ENCODE measurements around the gene CCT6A.
A peak's percentile ranks its signal among the peaks of the same experiment; 100 is the strongest.
"Not testable (repeated sequence)": the region's sequence is repeated elsewhere in the genome, so short reads cannot be mapped to it uniquely, and the experiment has no call there.

The CCT6A gene

DNA sequence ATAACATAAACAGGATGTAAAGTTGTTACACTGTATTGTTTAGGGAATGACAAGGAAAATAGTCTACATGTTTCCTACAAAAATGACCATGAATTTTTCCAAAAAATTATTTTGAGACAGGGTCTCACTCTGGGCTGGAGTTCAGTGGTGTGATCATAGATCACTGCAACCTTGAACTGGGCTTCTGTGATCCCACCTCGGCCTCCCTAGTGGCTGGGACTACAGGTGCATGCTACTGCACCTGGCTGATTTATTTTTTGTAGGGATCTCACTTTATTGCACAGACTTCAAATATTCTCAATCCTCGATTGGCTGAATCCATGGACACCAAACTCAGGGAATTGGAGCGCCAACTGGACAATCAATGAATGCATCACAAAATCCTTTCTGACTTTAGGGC lies 48.1 kb downstream of the CCT6A start:
- DNase-seq (ENCODE audit: low read depth) = no peak

DNA sequence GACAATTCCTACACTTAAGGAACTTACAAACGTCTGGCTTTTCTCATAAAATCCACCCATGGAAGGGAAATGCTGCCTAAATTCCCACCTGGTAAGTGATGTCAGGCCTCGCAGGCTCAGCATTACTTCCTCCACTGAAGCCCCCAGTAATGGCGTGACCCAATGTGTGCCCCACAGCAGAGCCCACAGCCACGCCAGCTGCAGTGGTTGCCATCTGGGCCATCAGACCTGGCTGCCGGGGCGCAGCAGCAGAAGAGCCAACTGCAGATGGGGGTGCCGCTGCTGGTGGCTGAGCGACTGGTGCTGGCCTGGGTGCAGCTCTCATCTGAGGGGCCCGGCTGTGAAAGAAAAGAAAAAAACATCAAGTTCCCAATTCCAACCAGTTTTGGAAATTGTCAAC lies 52.6 kb downstream of the CCT6A start:
- DNase-seq (ENCODE audit: low read depth) = not testable (repeated sequence)

DNA sequence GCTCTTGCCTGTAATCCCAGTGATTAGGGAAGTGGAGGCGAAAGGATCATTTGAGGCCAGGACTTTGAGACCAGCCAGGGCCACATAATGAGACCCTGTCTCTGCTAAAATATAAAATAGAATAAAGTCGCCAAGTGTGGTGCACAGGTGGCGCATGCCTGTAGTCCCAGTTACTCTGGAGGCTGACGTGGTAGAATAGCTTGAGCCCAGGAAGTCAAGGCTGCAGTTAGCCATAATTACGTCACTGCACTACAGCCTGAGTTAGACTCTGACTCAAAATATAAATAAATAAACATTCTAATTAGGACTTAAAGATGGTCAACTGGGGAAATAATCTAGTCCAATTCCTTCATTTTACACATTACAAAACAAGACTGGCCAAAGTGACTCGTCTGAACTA lies 53.9 kb downstream of the CCT6A start:
- DNase-seq (ENCODE audit: low read depth) = peak; percentile 64

DNA sequence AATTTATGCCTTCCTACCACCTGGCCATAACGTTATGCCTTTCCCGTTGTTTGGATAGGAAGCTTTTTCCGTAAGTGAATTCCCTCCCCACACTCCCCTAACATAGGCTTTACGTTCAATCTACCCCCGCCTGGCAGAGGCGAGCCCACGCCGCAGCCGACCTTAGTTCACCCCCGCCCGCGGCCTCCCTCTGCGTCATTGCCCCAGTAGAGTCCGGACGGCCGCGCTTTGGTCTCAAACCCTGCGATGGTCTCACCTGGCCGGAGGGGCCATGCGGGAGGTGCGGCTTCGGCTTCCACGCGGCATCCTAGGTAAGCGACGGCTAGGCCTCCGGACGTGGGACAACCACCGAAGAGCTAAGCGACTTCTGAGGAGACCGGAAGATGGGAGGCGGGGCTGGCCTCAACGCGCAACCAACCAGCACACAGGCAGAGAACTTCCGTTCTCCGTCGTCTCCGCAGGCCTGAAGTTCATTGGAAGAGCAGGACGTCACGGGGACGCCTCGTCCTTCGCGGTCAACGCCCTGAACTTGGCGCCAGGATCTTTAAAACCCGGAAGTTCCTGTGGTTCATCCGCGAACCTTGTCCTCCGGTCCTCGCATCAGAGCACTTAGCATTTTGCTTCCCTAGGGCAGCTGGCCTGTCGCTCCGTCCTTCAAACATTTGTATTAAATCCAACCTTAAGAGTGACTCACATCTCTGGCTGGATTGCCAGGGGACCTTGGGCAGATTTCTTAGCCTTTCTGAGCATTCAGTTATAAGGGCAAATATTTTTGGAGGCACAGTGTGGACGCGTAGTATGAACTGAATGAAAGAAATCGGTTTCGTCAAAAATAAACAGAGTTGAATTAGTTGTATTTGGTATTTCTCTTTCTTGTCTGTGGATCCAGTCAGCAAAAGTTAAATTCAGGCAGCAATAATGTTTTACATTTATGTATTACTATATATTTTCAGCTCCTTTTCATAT lies 54.8 kb downstream of the CCT6A start, which contains the start of gene CHCHD2:
CHCHD2 (minus strand) TSS at position 369 of the 966 bp plus-strand sequence; CDS start at position 306, 63 bp downstream.
- DNase-seq (ENCODE audit: low read depth) = peak; percentile 99

DNA sequence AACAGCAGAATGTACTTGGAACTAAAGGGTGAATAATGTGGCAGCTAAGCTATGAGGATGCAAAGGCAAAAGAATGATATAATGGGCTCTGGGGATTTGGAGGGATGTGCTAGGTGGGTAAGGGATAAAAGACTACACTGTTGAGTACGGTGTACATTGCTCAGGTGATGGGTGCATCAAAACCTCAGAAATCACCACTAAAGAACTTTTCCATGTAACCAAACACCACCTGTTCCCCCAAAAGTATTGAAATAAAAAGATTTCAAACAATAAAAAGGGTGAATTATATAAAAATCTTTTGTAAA lies 56.3 kb downstream of the CCT6A start:
- no peak for DNase-seq (ENCODE audit: low read depth)

DNA sequence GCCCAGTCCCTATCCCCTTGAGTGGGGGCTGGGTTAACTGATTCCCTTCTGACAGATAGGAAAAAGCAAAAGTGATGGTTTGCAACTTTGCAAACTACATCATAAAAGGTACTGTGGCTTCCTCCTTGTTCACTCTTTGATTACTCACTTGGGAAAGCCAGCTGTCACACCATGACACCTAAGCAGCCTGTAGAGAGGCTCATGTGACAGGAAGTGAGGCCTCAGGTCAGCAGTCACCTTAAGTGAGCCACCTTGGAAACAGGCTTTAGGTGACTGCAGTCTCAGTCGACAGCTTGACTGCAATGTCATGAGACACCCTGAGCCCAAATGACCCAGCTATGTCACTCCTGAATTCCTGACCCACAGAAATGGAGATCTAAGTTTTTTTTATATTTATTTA lies 59.0 kb downstream of the CCT6A start:
- DNase-seq (ENCODE audit: low read depth) = no peak

DNA sequence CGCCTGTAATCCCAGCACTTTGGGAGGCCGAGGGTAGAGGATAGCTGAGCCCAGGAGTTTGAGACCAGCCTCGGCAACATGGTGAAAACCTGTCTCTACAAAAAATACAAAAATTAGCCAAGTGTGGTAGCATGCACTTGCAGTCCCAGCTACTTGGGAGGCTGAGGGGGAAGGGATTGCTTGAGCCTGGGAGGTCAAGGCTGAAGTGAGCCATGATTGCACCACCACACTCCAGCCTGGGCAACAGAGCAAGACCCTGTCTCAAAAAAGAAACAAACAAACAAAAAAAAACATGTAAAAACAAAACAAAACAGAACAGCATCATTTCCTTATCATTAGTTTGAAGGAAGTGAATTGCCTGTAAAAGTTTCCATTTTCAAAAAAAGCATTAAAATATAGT lies 60.7 kb downstream of the CCT6A start:
- DNase-seq (ENCODE audit: low read depth) = not testable (repeated sequence)
